SK-N-SH treated with all-trans-retinoic acid at 6 μM for 48 hours (cell line): Measurements from ENCODE around the gene TLE7.

Experiments used
- ATAC-seq: fragments of 200-7000 bp; cut with Tn5 transposase; 3 replicates; pipeline ENCODE4 v1.9.1; 2020; ENCODE audit warnings: mild to moderate bottlenecking, moderate library complexity
- ARNTL ChIP-seq: fragments of 450-650 bp; formaldehyde crosslinking; IDR thresholded peaks from 2 replicates; pipeline ENCODE4 v1.5.0; 2020; ENCODE audit warnings: low read depth, mild to moderate bottlenecking, moderate library complexity, borderline replicate concordance
- BACH2 ChIP-seq: fragments of 250-450 bp; sonication (Bioruptor Pico); IDR thresholded peaks from 2 replicates; pipeline ENCODE4 v1.9.0; 2021; ENCODE audit warnings: mild to moderate bottlenecking, borderline replicate concordance
- CSDC2 ChIP-seq: fragments of 250-450 bp; sonication (Bioruptor Pico); IDR thresholded peaks from 2 replicates; pipeline ENCODE4 v1.5.0; 2020; ENCODE audit warnings: mild to moderate bottlenecking, moderate library complexity
- ESRRG ChIP-seq: fragments of 250-450 bp; sonication (Bioruptor Pico); IDR thresholded peaks from 2 replicates; pipeline ENCODE4 v1.6.1; 2021; ENCODE audit warnings: mild to moderate bottlenecking
- GLIS3 ChIP-seq: fragments of 250-450 bp; sonication (Bioruptor Pico); IDR thresholded peaks from 2 replicates; pipeline ENCODE4 v1.5.0; 2020; ENCODE audit warnings: mild to moderate bottlenecking, moderate library complexity
- ISL1 ChIP-seq: fragments of 250-450 bp; sonication (Bioruptor Pico); IDR thresholded peaks from 2 replicates; pipeline ENCODE4 v2.1.2; 2022; ENCODE audit warnings: mild to moderate bottlenecking, moderate library complexity
- OSR1 ChIP-seq: fragments of 250-450 bp; sonication (Bioruptor Pico); IDR thresholded peaks from 2 replicates; pipeline ENCODE4 v1.8.0; 2022; ENCODE audit warnings: moderate library complexity, mild to moderate bottlenecking, inconsistent platforms
- PPARA ChIP-seq: fragments of 250-450 bp; sonication (Bioruptor Pico); IDR thresholded peaks from 2 replicates; pipeline ENCODE4 v1.5.0; 2020; ENCODE audit warnings: mild to moderate bottlenecking, borderline replicate concordance
- RARB ChIP-seq: fragments of 250-450 bp; sonication (Bioruptor Pico); IDR thresholded peaks from 2 replicates; pipeline ENCODE4 v1.8.0; 2021; ENCODE audit warnings: mild to moderate bottlenecking, moderate library complexity
- SNAI2 ChIP-seq: fragments of 250-450 bp; sonication (Bioruptor Pico); IDR thresholded peaks from 2 replicates; pipeline ENCODE4 v1.5.0; 2020; ENCODE audit warnings: mild to moderate bottlenecking, moderate library complexity
- TCF4 ChIP-seq: fragments of 250-450 bp; sonication (Bioruptor Pico); IDR thresholded peaks from 2 replicates; pipeline ENCODE4 v1.8.0; 2021; ENCODE audit warnings: mild to moderate bottlenecking, moderate library complexity, borderline replicate concordance
- TOX ChIP-seq: fragments of 250-450 bp; sonication (Bioruptor Pico); IDR thresholded peaks from 2 replicates; pipeline ENCODE4 v1.8.0; 2021; ENCODE audit warnings: mild to moderate bottlenecking, moderate library complexity, borderline replicate concordance
- ZC3H10 ChIP-seq: fragments of 250-450 bp; sonication (Bioruptor Pico); IDR thresholded peaks from 2 replicates; pipeline ENCODE4 v1.5.1; 2021; ENCODE audit warnings: mild to moderate bottlenecking, moderate library complexity
- ZFP3 ChIP-seq: fragments of 250-450 bp; sonication (Bioruptor Pico); IDR thresholded peaks from 2 replicates; pipeline ENCODE4 v1.5.0; 2020; ENCODE audit warnings: mild to moderate bottlenecking, moderate library complexity
- ZFP30 ChIP-seq: fragments of 450-650 bp; formaldehyde crosslinking; IDR thresholded peaks from 2 replicates; pipeline ENCODE4 v1.5.0; 2022; ENCODE audit warnings: mild to moderate bottlenecking, moderate library complexity
- ZNF565 ChIP-seq: fragments of 450-650 bp; formaldehyde crosslinking; conservative IDR thresholded peaks from 2 replicates; pipeline ENCODE4 v1.5.0; 2020; ENCODE audit warnings: low read depth, mild to moderate bottlenecking, moderate library complexity
- ZNF70 ChIP-seq: fragments of 450-650 bp; formaldehyde crosslinking; IDR thresholded peaks from 2 replicates; pipeline ENCODE4 v1.5.0; 2020; ENCODE audit warnings: mild to moderate bottlenecking, moderate library complexity
- ZNF8 ChIP-seq: fragments of 450-650 bp; formaldehyde crosslinking; IDR thresholded peaks from 2 replicates; pipeline ENCODE4 v1.5.0; 2020; ENCODE audit warnings: mild to moderate bottlenecking, moderate library complexity
- TF ChIP-seq, protein P1 (sequence below): fragments of 250-450 bp; sonication (Bioruptor Pico); IDR thresholded peaks from 2 replicates; pipeline ENCODE4 v1.5.0; 2020; ENCODE audit warnings: mild to moderate bottlenecking, moderate library complexity
- TF ChIP-seq, protein P2 (sequence below): fragments of 250-450 bp; sonication (Bioruptor Pico); IDR thresholded peaks from 2 replicates; pipeline ENCODE4 v1.5.1; 2020; ENCODE audit warnings: low read depth, mild to moderate bottlenecking, moderate library complexity
- TF ChIP-seq, protein P3 (sequence below): fragments of 250-450 bp; sonication (Bioruptor Pico); IDR thresholded peaks from 2 replicates; pipeline ENCODE4 v1.5.1; 2021; ENCODE audit warnings: mild to moderate bottlenecking, moderate library complexity
- TF ChIP-seq, protein P4 (sequence below): fragments of 250-450 bp; sonication (Bioruptor Pico); IDR thresholded peaks from 2 replicates; pipeline ENCODE4 v1.8.0; 2021; ENCODE audit warnings: low read depth, mild to moderate bottlenecking, moderate library complexity, borderline replicate concordance

The TLE7 gene

DNA sequence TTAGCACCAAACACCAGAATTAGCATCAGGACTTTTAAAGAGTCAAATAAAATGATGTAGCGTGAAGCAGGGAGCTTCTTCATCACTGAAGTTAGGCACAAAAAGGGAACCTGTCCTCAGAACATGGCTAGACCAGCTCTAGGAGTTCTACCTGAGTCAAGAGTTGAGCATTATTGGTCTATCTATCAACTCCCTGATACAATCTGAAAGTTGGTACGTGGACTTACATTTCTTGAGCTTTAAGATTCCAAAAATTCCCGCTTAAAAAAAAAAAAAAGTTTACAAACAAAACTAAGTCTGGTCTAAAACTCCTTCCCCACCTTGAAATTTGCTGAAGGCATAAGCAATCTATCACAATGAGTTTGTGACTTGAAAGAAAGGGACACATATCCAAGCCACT, 12.3 kb downstream of the TLE7 start:
- TF ChIP-seq ZNF565 (no peak), ZFP30 (CRISPR knock-in tag) (no peak), ZC3H10 (CRISPR knock-in tag) (no peak), BACH2 (no peak)
- no peak for ATAC-seq

DNA sequence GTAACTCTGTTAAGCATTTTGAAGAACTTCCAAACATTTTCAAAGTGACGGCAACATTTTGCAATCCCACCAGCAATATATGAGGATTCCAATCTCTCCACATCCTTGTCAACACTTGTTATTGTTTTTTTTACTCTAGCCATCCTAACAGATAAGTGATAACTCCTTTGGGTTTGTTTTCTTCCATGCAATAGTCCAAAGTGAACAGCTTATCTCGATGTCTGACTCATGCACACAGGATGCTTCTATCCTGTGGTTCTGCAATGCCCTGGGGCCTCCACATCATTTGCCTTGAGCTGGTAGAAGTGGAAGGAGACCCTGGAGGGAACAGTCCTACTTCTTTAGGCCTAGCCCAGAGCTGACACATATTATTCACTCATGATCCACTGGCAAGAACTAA, 13.0 kb downstream of the TLE7 start:
- no peak for ATAC-seq
- TF ChIP-seq TOX (CRISPR knock-in tag) = no peak
- TF ChIP-seq PPARA (CRISPR knock-in tag) = no peak
- TF ChIP-seq ESRRG = no peak
- TF ChIP-seq ZNF565 = no peak
- TF ChIP-seq, protein P1, sequence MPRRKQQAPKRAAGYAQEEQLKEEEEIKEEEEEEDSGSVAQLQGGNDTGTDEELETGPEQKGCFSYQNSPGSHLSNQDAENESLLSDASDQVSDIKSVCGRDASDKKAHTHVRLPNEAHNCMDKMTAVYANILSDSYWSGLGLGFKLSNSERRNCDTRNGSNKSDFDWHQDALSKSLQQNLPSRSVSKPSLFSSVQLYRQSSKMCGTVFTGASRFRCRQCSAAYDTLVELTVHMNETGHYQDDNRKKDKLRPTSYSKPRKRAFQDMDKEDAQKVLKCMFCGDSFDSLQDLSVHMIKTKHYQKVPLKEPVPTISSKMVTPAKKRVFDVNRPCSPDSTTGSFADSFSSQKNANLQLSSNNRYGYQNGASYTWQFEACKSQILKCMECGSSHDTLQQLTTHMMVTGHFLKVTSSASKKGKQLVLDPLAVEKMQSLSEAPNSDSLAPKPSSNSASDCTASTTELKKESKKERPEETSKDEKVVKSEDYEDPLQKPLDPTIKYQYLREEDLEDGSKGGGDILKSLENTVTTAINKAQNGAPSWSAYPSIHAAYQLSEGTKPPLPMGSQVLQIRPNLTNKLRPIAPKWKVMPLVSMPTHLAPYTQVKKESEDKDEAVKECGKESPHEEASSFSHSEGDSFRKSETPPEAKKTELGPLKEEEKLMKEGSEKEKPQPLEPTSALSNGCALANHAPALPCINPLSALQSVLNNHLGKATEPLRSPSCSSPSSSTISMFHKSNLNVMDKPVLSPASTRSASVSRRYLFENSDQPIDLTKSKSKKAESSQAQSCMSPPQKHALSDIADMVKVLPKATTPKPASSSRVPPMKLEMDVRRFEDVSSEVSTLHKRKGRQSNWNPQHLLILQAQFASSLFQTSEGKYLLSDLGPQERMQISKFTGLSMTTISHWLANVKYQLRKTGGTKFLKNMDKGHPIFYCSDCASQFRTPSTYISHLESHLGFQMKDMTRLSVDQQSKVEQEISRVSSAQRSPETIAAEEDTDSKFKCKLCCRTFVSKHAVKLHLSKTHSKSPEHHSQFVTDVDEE (CRISPR knock-in tag) = no peak
- TF ChIP-seq TCF4 (CRISPR knock-in tag) = no peak
- TF ChIP-seq ISL1 (CRISPR knock-in tag) = no peak
- no peak for TF ChIP-seq ZNF8
- no peak for TF ChIP-seq ZFP3 (CRISPR knock-in tag)
- TF ChIP-seq GLIS3 (CRISPR knock-in tag) = no peak
- no peak for TF ChIP-seq ARNTL (CRISPR knock-in tag)
- TF ChIP-seq OSR1 (CRISPR knock-in tag) = no peak
- no peak for TF ChIP-seq BACH2
- TF ChIP-seq, protein P2, sequence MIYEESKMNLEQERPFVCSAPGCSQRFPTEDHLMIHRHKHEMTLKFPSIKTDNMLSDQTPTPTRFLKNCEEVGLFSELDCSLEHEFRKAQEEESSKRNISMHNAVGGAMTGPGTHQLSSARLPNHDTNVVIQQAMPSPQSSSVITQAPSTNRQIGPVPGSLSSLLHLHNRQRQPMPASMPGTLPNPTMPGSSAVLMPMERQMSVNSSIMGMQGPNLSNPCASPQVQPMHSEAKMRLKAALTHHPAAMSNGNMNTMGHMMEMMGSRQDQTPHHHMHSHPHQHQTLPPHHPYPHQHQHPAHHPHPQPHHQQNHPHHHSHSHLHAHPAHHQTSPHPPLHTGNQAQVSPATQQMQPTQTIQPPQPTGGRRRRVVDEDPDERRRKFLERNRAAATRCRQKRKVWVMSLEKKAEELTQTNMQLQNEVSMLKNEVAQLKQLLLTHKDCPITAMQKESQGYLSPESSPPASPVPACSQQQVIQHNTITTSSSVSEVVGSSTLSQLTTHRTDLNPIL (CRISPR knock-in tag) = no peak
- no peak for TF ChIP-seq ZNF70 (CRISPR knock-in tag)
- TF ChIP-seq, protein P3, sequence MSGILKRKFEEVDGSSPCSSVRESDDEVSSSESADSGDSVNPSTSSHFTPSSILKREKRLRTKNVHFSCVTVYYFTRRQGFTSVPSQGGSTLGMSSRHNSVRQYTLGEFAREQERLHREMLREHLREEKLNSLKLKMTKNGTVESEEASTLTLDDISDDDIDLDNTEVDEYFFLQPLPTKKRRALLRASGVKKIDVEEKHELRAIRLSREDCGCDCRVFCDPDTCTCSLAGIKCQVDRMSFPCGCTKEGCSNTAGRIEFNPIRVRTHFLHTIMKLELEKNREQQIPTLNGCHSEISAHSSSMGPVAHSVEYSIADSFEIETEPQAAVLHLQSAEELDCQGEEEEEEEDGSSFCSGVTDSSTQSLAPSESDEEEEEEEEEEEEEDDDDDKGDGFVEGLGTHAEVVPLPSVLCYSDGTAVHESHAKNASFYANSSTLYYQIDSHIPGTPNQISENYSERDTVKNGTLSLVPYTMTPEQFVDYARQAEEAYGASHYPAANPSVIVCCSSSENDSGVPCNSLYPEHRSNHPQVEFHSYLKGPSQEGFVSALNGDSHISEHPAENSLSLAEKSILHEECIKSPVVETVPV (CRISPR knock-in tag) = no peak
- TF ChIP-seq, protein P4, sequence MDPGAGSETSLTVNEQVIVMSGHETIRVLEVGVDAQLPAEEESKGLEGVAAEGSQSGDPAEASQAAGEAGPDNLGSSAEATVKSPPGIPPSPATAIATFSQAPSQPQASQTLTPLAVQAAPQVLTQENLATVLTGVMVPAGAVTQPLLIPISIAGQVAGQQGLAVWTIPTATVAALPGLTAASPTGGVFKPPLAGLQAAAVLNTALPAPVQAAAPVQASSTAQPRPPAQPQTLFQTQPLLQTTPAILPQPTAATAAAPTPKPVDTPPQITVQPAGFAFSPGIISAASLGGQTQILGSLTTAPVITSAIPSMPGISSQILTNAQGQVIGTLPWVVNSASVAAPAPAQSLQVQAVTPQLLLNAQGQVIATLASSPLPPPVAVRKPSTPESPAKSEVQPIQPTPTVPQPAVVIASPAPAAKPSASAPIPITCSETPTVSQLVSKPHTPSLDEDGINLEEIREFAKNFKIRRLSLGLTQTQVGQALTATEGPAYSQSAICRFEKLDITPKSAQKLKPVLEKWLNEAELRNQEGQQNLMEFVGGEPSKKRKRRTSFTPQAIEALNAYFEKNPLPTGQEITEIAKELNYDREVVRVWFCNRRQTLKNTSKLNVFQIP (CRISPR knock-in tag) = no peak

DNA sequence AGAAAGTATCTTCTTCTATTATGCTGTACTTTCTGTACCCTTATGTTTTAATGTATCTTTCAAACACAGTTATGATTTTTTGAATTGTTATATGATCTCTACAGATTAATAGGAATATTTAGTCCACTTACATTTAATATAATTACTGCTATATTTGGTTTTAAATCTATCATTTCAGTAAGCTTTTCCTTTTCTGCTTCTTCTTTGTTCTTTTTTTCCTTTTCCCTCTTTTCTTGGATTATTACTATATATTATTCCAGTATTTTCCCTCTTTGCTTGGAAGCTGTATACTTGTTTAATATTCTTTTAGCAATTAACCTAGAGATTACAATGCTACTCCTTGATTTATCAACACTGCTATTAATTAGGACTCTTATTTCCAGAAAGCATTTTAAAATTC, 13.5 kb downstream of the TLE7 start:
- TF ChIP-seq RARB (CRISPR knock-in tag) (no peak), CSDC2 (no peak), ZNF70 (CRISPR knock-in tag) (no peak), ISL1 (CRISPR knock-in tag) (no peak), ZFP30 (CRISPR knock-in tag) (no peak), SNAI2 (CRISPR knock-in tag) (no peak), ZC3H10 (CRISPR knock-in tag) (no peak), ZNF565 (no peak), ESRRG (no peak)
- TF ChIP-seq, protein P3 (CRISPR knock-in tag) = no peak
- TF ChIP-seq, protein P1 (CRISPR knock-in tag) = no peak
- no peak for ATAC-seq
